Sciatic nerve (tissue), 2 donors: ENCODE data around the gene ACAN. TPM values are rescaled to one million over a fixed set of nuclear protein-coding genes. Genes with fewer than 3 reads are reported as not detected.

Source experiments
- ATAC-seq: fragments of 200-7000 bp; cut with Tn5 transposase; one replicate; pipeline ENCODE4 v1.9.1; 2020; ENCODE audit warnings: mild to moderate bottlenecking, moderate library complexity
- DNase-seq: peaks from one replicate; pipeline ENCODE4 v3.0.0-alpha.2; 2020; ENCODE audit warnings: low spot score
- intact Hi-C: fragments of 100-400 bp; cut with DNase I; formaldehyde crosslinking; loops from one replicate; pipeline ENCODE4 v1.14.2; 2022
- total RNA-seq: library from RNA; stranded (reverse); fragmentation: NEBNext Ultra II Directional; extraction: Animal tissue kit (Norgen Biotek cat#: 25700); gene quantifications from one replicate; pipeline ENCODE4 v1.2.1, GENCODE V29; 2021
- donor health status: DM: no; HTN: no; CAD: no.
- donor health status: DM: no; HTN: no; CAD: no.

Gene ACAN
- total RNA-seq: 2.7 TPM

DNA sequence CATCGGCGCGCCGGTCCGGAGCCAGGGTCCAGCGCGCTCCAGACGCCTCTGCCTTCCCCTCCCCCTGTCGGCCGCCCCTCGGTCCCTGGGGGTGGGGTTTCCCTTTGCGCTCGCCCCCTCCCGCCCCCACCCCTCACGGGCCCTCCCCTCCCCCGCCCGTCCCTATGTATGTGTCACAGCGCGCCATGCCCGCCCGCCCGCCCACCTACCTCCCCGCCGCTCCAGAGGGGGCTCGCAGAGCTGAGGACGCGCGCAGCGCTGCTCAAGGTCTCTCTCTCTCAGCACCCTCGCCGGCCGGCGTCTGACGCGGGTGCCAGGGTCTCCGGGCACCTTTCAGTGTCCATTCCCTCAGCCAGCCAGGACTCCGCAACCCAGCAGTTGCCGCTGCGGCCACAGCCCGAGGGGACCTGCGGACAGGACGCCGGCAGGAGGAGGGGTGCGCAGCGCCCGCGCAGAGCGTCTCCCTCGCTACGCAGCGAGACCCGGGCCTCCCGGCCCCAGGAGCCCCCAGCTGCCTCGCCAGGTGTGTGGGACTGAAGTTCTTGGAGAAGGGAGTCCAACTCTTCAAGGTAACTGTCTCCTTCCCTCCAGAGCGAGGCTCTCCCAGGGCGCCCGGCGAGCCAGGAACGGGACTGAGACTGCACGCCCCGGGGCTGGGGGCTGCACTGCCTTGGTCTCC is at the start of gene ACAN:
Gene ACAN (plus strand): TSS at position 196 of the 679 bp plus-strand sequence. CDS start 32,771 bp downstream, outside the sequence.
- intact Hi-C loops: no loop called here
- DNase-seq (no peak), ATAC-seq (no peak)

DNA sequence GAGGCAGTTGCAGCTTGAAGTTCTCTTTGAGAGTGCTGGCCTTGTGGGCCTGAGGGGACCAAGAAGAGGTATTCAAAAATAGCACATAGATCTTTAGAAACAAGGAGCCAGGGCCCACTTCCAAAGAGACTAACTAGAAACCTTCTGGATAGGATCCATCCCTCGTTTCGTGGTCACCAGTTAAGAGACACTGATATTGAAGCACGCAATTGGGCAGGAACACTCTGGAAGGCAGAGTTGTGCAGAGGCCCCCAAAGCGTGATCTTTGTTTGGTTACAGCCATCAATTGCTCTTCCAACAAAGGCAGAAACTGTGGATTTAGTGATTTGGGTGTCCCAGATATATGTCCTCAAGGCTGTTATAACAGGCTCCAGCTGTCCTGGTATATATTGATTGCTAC is 46.7 kb upstream of the ACAN start:
- intact Hi-C loops: no loop called here
- ATAC-seq (no peak), DNase-seq (no peak)

DNA sequence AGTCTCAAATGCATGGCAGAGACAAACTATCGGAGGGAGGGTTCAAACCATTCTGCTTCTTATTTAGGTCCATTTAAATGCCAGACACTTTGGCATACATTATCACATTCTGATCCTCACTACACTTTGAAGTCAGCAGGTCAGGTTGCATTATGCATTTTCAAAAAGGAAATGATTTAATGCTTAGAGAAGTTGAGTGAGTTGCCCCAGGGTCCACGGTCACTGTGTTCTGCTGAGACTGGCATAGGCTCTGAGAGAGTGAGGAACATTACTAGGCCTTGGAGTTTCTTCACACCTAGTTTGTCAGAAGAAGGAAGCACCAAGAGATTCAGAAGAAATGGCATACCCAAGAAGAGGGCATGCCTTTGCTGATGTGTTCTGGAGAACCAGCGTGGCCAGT is 46.3 kb upstream of the ACAN start:
- intact Hi-C loops: no loop called here
- DNase-seq (no peak), ATAC-seq (no peak)

DNA sequence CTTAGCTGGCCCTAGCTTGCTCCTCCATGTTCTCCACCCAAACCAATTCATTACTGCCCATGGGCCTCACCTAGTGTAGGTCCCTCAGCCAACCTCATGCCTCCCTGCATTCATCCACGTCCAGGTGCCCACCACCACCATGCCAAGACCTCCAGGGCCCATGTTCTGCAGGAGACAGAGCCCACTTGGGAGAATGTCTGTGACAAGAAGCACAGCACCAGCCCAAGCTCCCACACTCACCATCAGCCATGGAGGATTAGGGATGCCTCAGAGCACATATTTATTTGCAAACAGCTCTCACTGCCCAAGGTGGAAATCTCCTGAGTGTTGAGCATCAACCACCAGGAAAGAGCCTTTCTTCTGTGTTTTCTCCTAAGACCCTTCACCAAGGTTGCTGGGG is 43.4 kb upstream of the ACAN start:
- ATAC-seq (no peak), DNase-seq (no peak)
- intact Hi-C loops: no loop called here

DNA sequence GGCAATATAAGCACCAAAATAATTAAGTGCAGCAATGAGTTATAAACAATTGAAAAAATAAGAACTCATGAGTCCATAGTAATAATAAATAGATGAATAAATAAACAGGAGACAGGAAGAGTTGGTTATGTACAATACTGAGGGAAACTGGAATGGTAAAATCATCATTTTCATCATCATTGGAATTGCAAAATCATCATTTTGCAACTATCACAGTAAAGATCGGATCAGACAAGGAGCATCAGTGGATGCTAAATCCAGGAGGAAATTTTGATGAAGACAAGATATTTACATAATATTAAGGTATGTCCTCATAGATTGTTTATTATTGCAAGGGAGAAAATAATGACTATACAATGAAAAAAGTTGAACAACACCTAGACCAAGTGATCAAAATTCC is 38.8 kb upstream of the ACAN start:
- ATAC-seq: no peak
- no peak for DNase-seq
- intact Hi-C loops: no loop called here

DNA sequence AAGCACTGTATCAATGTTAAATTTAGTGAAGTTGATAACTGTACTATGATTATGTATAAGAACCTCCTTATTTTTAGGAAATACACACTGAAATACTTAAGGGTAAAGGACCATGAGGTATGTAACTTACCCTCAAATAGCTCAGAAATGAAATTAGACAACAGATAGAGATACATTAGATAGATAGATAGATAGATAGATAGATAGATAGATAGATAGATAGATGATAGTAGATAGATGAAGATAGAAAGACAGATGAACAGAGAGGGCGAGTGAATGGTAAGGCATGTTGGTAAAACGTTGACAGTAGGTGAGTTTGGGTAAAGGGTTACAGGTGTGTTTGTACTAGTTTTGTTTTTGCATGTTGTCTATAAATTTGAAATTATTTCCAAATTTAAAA is 38.0 kb upstream of the ACAN start:
- intact Hi-C loops: no loop called here
- no peak for ATAC-seq
- DNase-seq: no peak

DNA sequence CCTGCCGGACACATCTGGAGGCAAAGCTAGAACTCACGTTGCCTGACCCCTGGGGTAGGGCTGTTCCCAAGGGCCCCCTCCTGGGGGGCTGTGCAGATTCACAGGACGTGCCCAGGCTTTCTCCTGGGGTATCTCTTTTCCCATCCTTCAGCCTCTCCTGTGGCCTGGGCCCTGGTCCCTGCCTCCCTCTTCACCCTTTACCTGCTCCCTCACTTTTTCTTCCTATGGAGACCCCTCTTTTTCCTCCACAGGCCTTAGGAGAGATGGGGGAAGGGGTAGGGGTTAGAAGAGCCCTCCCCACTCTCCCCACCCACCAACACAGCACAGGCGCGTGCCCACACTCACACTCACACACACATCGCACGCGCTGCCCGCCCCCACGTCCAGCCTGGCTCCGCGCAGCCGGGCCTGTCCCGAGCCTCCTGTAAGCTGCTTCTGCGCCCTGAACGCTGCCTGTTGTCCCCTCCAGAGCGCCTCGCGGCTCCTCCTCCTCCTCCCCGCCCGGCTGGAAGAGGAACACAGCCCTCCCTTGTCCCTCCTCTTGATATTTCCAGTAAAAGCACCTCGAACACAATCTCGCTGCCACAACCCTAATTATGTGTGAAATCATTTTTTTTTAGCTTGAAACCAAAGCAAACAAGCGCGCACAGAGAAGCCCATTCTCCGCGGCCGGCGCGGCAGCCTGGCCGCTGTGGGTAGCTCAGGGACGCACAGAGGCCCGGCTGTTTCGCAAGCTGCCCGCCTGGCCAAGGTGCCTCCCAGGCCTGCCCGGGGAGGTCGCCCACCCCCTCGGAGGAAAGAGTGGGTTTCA is 33.9 kb upstream of the ACAN start:
- intact Hi-C loops: no loop called here
- DNase-seq: peak; percentile 65
- ATAC-seq: peak; percentile 97

DNA sequence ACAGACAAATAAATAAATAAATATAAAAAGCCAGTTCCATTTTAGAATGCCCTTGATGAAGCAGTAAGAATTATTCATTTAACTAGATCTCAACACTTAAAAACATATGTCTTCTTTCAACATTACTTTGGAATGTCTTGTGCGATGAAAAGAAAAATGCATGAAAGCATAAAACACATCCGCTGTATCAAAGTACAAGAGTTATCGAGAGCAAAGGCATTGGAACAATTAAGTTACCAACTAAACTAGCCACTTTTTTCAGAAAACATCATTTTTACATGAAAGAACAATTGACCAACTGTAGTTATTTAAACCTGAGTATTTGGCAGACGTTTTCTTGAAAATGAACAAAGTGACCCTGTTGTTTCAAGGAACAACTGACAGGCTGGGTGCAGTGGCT is 27.5 kb upstream of the ACAN start:
- ATAC-seq (no peak), DNase-seq (no peak)
- intact Hi-C loops: no loop called here

DNA sequence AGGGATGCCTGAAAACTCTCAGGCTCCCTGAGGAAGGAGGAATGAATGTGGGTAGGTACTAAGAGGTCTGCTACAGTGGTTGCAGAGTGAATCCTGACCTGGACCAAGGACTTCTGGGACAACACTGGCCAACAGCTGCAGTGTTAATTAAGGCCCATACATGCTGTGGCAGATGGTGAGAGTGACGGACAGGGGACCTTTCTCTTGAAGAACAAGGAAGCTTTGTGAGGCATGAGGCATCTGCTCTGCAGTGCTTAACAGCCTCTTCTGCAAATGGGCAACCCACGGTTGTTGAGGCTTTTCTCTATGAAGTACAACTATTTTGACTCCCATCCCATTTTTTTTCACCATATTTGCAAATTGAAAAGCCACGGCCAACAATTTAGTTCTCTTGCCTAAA is 26.6 kb upstream of the ACAN start:
- ATAC-seq: peak; percentile 38
- intact Hi-C loops: no loop called here
- DNase-seq: no peak

DNA sequence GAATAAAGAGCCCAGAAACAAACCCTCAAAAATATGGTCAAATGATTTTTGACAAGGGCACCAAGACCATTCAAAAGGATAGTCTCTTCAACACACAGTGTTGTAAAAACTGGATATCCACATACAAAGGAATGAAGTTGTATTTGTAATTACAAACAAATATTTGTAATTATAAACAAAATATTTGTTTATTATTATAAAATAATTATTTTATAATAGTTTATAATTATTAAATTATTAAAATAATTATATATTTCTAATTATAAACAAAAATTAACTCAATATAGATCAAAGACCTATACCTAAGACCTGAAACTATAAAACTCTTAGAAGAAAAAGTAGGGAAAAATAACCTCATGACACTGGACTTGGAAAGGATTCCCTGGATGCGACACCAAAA is 23.3 kb upstream of the ACAN start:
- DNase-seq: no peak
- no peak for ATAC-seq
- intact Hi-C loops: no loop called here

DNA sequence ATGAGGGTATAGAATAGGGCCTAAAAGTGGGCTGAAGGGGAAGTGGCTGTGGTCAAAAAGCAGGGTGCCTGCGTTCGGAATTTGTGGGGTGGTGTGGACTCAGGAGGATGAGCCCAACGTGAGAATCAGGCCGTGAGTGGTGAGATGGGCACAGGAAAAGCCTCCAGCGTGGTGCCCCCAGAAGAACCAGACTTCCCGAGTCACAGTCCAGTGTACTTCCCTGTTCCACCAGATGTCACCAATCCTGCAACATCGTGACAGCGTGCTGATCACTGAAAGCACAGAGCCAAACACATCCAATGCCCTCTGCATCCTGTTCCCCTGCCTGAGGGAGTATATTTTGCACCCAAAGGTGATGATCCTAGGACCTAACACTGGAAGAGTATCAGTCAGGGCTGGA is 20.8 kb upstream of the ACAN start:
- DNase-seq: no peak
- intact Hi-C loops: no loop called here
- ATAC-seq: no peak

DNA sequence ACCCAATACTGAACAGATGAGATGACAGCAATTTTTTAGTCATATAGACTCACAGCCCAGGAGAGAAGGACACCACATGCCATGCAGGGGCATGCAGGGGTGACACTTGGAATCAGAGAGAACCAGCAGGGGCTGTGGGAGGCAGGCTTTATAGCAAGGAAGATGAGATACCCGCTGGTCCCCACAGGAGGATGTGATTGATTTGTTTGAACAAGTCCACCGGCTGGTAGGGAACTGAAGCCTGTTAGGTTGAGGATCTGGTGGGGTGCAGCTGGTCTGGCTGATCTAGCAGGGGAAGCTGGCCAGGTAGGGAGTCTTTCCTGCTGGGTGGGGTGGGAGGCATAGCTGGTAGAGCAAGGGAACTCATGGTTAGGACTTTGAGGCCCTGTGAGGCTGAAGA is 18.0 kb upstream of the ACAN start:
- DNase-seq: no peak
- intact Hi-C loops: no loop called here
- ATAC-seq: no peak

DNA sequence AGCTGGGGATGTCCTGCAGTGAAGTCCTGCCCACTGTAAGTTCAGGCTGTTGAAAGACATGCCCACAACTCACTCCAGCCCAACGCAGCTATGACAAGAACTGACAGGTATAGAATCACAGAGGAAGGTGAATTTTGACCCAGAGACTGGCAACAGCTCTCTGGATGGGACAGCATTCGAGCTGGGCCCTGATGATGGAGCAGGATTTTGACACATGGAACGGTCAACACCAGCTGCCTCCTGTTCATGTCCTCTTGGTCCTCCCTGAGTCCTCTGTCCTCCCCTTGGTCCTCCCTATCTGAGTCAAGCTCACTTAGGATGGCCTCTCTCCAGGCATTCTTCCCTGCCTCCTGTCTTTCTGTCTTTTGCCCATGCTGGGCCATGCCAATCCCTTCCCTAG is 15.2 kb upstream of the ACAN start:
- DNase-seq: no peak
- intact Hi-C loops: no loop called here
- ATAC-seq: no peak

DNA sequence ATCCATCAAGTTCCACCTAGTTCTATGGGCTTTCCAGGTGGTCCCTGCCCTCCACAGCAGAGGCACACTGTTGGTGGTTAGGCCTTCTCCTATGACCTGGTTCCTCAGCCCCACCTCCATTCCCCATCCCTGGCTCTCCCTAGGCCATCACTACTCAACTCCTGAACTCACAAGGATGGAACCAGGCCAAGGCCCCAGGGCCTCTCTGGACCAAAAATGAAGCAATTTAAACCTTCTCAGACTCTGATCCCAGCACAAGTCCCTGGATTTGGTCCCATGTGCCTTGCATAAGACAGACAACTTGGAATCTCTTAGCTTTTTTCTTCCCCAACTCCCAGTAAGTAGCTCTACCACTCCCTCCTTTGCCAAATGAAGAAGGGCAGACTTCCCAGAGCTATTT is 14.4 kb upstream of the ACAN start:
- peak; percentile 46 for ATAC-seq
- DNase-seq: no peak
- intact Hi-C loops: no loop called here

DNA sequence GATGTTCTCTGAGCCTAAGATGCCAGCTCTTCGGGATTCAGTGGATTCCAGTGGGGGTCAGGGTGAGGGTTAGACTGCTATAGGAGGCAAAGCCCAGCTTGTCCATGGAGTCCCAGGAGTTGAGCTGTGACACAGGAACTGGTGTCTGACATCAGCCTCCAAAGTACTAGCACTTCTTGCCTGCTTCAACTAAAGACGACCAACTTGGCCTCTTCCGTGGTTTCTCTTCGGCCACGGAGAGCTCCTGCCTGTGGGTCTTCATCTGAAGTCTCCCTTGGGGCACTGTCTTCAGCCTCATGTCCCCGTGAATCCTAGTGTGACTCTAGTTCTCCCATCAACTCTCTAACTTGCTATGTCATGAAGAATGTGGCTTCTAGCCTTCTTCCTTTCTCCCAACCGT is 12.8 kb upstream of the ACAN start:
- intact Hi-C loops: no loop called here
- DNase-seq: no peak
- ATAC-seq: no peak

DNA sequence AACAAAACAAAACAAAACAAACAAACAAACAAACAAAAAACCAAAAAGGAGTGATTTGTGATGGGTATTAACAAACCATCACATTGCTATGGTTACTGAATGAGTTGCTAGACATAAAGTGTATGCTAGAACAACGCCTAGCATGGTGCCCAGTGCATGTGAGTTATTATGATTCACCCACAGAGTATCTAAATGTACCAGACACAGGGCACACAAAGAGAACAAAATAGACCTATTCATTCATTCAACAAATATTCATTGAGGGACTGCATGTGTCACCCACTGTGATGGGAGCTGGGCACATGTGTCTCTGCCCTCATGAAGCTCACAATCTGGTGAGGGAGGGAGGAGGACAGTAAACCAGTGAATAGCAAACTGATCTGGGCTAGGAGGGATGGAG is 11.6 kb upstream of the ACAN start:
- ATAC-seq (no peak), DNase-seq (no peak)
- intact Hi-C loops: no loop called here

DNA sequence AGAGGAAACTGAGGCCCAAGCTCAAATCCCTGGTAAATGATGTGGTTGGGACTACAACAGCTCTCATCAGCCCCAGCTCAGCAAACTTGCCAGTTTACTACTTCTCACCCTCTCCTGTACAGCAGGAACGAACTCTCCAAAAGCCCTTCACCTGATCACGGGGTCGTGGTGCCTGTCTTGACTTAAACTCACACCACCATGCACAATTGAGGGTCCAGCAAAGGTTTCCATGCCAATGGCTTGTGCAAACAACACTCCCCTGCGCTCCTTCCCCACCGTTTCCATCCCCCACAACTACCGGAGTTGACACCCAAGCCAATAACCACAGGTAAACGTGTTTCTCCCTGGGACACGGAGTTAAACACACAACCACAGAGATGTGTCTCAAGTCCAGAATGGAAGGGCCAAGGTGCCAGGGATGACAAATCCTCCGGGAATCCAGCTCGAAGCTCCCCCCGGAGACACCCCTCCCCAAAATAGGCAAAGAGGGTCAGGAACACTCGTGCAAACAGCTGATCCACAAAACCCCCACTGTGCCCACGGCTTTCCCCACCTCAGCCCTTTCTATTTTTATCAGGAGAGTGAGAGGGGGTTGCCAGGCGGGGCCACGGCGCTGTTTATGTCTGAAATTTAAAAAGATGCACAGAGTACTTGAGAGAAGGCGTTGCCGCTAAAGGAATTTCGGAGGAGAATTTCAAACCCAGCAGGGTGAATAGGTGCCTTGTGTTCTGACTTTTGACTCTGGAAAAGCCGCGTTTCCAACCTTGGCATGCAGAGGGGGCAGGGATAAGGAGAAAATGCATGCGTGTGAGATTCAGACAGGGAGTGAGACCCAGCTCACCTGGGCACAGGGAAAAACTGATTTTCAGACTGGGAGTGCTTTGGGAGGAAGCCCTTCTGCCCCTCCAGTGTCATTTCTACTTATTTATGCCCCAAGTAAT is 10.6 kb upstream of the ACAN start:
- intact Hi-C loops: no loop called here
- DNase-seq: no peak
- no peak for ATAC-seq

DNA sequence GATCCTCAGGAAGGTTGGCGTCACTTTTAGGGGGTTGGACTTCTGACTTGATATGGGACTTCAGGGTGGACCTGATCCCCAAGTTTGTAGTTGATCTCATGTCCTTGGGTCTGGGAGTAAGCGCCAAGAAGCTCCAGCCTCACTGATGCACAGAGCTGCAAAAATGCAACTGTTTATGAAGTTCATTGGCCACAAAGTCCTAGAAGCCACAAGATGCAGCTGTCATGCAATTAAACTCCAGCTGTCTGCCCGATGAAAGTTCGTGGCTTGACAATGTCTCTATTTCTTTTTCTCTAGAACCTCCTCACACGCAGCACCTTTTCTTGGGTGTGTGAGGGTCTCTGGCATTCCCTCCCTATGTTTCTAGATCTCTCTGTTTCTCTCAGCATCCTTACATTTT is 9.2 kb upstream of the ACAN start:
- no peak for ATAC-seq
- DNase-seq: no peak
- intact Hi-C loops: no loop called here

DNA sequence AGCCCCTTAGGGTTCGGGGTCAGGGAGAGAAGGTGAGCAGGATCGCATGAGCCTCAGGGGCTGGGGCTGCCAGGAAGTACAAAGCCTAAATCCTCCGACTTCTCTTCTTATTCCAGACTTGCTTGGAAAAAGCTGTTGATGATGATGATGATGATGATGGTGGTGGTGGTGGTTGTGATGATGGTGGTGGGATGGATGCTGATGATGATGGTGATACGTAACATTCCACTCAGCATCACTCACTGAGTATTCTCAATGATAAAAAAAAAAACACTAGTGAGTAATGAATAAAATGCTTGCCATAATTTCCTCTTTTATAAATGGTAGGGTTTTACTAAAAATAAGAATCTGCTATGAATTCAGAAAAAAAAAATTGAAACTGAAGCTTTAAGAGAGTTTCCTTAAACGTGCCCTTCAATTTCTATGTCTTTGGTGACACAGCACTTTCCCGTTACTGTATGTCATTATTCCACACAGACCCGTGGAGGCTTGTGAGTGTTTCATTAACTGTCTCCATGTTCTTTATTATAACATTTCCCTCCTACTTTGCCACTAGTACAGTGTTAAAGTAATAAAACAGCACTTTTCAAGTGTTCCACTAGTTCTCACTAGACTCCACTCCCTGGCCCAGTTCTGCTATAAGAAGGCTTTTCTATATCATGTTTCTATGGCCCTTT is 5.4 kb upstream of the ACAN start:
- no peak for DNase-seq
- intact Hi-C loops: no loop called here
- no peak for ATAC-seq
